Measurements from ENCODE around the gene RPP38.

Gene RPP38

DNA sequence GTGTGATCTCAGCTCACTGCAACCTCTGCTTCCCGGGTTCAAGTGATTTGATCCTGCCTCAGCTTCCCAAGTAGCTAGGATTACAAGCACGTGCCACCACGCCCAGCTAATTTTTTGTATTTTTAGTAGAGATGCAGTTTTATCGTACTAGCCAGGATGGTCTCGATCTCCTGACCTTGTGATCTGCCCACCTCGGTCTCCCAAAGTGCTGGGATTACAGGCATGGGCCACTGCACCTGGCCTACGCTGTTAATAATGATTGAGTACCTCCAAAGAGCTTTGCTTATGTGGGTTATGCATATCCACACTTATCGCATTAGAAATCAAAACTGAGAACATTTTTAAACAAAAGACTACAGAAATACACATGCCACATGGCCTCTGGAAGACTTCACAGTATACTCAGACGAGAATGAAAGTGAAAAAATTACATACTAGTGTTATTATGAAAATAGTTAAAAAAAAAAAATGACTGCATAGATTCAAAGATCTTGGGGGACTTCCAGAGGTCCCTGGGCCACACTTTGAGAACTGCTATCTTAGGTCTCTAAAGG is 25.4 kb downstream of the RPP38 start:
- no peak for TF ChIP-seq CTCF (IDR thresholded peaks at IDR 0.05)
- H3K27ac ChIP-seq, result no peak overlapping the region
- no peak overlapping the region for H3K4me3 ChIP-seq
- DNase-seq (ENCODE audit: low spot score), result no peak

DNA sequence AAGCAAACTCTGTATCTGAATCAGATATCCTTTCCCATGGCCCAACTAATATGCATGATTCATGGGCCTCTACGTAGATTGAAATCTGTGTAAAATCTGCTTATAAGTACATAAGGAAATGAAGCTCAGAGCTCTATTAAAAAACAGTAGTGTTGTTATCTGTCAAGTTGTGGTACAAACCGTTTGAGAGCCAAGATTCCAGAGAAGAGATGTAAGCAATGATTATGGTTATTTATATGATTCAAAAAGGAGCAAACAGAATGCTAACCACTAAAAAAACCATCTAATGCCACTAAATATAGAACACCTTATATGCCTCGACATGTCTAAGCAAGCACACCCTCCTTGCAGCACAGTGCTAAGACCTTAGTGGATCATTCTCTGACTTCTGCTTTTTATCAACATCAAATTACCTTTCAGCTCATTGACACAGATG is 26.6 kb downstream of the RPP38 start:
- no peak for DNase-seq (ENCODE audit: low spot score)
- Histone ChIP-seq H3K4me3 (no peak overlapping the region), H3K27ac (no peak overlapping the region)
- no peak for TF ChIP-seq CTCF (IDR thresholded peaks at IDR 0.05)

DNA sequence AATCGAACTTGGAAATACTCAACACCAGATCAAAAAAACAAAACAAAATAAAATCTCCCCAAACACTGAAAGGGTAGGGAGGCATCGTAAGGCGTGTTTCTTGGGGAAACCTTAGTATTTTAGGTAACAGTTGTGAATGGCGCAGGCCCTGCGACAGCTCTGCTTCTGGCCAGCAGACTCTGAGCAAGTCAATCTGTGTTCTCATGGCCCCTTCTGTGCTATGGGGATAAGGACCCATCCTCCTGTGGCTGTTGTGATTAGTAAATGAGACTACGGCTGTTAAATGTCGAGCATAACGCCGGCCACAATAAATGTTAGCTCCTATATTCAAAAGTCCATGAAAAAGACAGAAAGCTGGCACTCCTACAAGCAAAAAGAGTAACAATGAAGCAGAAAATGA is 27.0 kb downstream of the RPP38 start:
- no peak for DNase-seq (ENCODE audit: low spot score)
- Histone ChIP-seq H3K27ac (no peak overlapping the region), H3K4me3 (no peak overlapping the region)
- no peak for TF ChIP-seq CTCF (IDR thresholded peaks at IDR 0.05)

- TF ChIP-seq CTCF (IDR thresholded peaks at IDR 0.05), result no peak
- no peak for DNase-seq (ENCODE audit: low spot score)
- no peak overlapping the region for H3K4me3 ChIP-seq
- no peak overlapping the region for H3K27ac ChIP-seq
These were observed 27.8 kb downstream of the RPP38 start for GRCh38 chr10:15124908-15125307.

GRCh38 chr10:15131330-15131729 is 34.2 kb downstream of the RPP38 start:
- no peak for DNase-seq (ENCODE audit: low spot score)
- H3K4me3 ChIP-seq, result no peak overlapping the region

DNA sequence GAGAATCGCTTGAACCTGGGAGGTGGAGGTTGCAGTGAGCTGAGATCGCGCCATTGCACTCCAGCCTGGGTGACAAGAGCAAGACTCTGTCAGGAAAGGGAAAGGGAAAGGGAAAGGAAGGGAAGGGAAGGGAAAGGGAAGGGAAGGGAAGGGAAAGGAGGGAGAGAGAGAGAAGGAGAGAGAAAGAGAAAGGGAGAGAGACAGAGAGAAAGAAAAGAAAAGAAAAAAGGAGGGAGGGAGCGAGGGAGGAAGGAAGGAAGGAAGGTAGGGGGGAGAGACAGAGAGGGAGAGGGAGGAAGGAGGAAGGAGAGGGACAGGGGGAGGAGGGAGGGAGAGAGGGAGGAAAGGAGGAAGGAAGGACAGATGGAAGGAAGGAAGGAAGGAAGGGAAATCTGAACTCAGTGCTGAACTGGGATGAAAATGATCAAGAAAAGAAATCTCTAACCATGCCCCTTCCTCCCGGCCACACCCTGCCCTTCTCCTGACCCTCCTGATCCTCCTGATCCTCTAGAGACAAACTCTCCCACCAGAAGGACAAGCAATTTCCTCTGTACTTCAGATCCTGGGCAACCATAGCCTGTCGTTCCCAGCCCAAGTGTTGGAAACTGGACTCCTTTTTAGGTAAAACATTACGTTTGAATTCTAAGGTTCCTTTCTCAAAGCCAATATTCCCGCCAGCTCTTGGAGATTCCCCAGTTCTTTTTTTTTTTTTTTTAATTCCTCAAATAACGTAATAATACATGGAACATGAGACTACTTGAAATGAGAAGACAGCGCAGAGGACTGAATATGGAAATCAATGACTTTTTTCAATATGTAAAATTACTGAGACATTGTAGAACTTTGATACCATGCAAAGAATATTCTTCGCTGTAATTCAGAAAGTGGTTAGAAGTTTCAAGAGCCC is 39.2 kb downstream of the RPP38 start:
- no peak for DNase-seq (ENCODE audit: low spot score)
- Histone ChIP-seq H3K4me3 (no peak overlapping the region), H3K27ac (no peak overlapping the region)
- TF ChIP-seq CTCF (IDR thresholded peaks at IDR 0.05), result no peak

More at GRCh38 chr10:15131330-15131729, 34.2 kb downstream of the RPP38 start:
- H3K27ac ChIP-seq, result no peak overlapping the region
- no peak for TF ChIP-seq CTCF (IDR thresholded peaks at IDR 0.05)

DNA sequence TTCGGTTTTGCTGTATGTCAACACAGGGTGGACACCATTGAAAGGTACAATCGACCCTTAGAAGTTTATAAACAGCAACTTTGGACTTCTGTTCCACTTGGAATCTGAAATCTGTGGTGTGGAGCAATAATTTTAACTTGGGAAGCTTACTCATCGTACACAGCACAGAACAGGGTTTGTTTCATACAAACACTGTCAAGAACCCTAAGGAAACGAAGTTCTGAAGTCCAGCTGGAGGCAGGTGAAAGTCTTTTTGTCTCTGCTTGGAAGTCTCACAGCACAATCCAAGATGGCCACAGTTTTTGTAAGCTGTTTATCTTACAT is 39.8 kb downstream of the RPP38 start:
- Histone ChIP-seq H3K4me3 (no peak overlapping the region), H3K27ac (no peak overlapping the region)
- TF ChIP-seq CTCF (IDR thresholded peaks at IDR 0.05), result no peak
- DNase-seq (ENCODE audit: low spot score), result no peak
